ENCODE measurements around the gene ZNF800.
A peak's percentile ranks its signal among the peaks of the same experiment; 100 is the strongest.

The ZNF800 gene

DNA sequence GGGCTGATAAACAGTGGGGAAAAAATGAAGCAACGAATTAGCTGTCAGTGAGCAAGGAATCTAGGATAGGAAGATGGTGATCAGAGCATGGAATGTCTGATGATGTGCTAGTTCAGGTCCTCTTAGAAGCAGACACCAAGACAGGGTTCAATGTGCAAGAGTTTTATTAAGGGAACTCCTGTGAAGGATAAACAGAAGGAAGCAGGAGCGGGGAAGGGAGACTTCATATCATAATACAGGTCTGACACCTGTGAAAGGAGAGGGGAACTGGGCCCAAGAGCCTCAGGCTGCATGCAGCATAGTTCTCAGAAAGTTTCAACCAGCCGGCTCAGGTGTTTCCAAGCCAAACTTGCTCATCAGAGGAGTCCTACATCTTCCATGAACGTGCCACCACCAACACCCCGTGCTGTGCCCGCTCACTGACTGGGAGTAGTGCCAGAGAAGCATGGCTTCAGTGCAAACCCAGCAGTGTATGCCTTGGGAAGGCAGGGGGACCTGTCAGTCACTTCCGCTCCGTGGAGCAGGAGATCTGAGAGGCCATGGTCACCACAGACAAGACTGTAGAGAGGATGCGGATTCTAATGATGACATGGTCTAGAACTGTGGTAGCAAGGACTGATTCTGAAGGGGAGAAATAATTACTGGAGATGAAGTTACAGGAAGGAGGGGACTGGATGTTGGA is 45.8 kb downstream of the ZNF800 start:
- Mint-ChIP-seq H3K27ac (no peak overlapping the region), H3K4me3 (peak overlapping the region; percentile 40), H3K9me3 (no peaks in the 10 kb centered on the region), H3K36me3 (peaks cover 3% of the 10 kb centered on the region), H3K4me1 (peaks cover 17% of the 10 kb centered on the region)
- DNase-seq (ENCODE audit: low spot score in 2 of 2), result no peak
- ATAC-seq, result no peak

- no peak for ATAC-seq
- H3K27ac Mint-ChIP-seq, result no peak overlapping the region
Measured at GRCh38 chr7:127342596-127342995, 49.9 kb downstream of the ZNF800 start.

GRCh38 chr7:127338122-127338521 is 54.4 kb downstream of the ZNF800 start:
- H3K27ac Mint-ChIP-seq, result no peak overlapping the region
- no peak overlapping the region for H3K4me3 Mint-ChIP-seq
- ATAC-seq (no peak), DNase-seq (ENCODE audit: low spot score in 2 of 2) (no peak)
- H3K9me3 Mint-ChIP-seq, result no peaks in the 10 kb centered on the region
- no peaks in the 10 kb centered on the region for H3K4me1 Mint-ChIP-seq
- no peaks in the 10 kb centered on the region for H3K36me3 Mint-ChIP-seq

More at GRCh38 chr7:127342596-127342995, 49.9 kb downstream of the ZNF800 start:
- DNase-seq (ENCODE audit: low spot score in 2 of 2), result no peak
- Mint-ChIP-seq H3K36me3 (no peaks in the 10 kb centered on the region), H3K4me1 (peaks cover 8% of the 10 kb centered on the region), H3K9me3 (no peaks in the 10 kb centered on the region), H3K4me3 (no peak overlapping the region)

- ATAC-seq (no peak), DNase-seq (ENCODE audit: low spot score in 2 of 2) (no peak)
- Mint-ChIP-seq H3K4me3 (no peak overlapping the region), H3K36me3 (no peaks in the 10 kb centered on the region), H3K9me3 (no peaks in the 10 kb centered on the region), H3K4me1 (no peaks in the 10 kb centered on the region), H3K27ac (no peak overlapping the region)
Measured at GRCh38 chr7:127337581-127337980, 54.9 kb downstream of the ZNF800 start.

DNA sequence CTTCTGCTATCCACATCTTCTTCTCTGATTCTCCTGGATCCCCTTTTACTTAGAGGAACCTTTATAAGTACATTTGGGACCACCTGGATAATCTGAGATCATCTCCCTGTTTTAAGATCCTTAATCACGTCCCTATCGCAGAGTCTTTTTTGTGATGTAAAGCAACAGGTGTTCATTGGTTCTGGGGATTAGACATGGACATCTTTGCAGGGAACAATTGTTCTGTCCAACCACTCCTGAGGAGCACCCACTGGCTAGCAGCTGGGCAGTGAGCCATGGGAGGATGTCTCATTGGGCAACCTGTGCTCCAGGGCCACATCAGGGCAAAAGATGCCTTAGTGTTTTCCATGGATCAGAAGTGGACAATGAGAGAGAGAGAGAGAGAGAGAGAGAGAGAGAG is 56.0 kb downstream of the ZNF800 start:
- no peaks in the 10 kb centered on the region for H3K9me3 Mint-ChIP-seq
- no peaks in the 10 kb centered on the region for H3K4me1 Mint-ChIP-seq
- no peaks in the 10 kb centered on the region for H3K36me3 Mint-ChIP-seq
- H3K4me3 Mint-ChIP-seq, result no peak overlapping the region
- DNase-seq (ENCODE audit: low spot score in 2 of 2), result no peak
- no peak overlapping the region for H3K27ac Mint-ChIP-seq
- no peak for ATAC-seq

GRCh38 chr7:127332880-127333279 is 59.6 kb downstream of the ZNF800 start:
- no peak overlapping the region for H3K4me3 Mint-ChIP-seq
- H3K9me3 Mint-ChIP-seq, result no peaks in the 10 kb centered on the region
- ATAC-seq (no peak), DNase-seq (ENCODE audit: low spot score in 2 of 2) (no peak)
- no peaks in the 10 kb centered on the region for H3K36me3 Mint-ChIP-seq
- H3K27ac Mint-ChIP-seq, result no peak overlapping the region
- no peaks in the 10 kb centered on the region for H3K4me1 Mint-ChIP-seq

DNA sequence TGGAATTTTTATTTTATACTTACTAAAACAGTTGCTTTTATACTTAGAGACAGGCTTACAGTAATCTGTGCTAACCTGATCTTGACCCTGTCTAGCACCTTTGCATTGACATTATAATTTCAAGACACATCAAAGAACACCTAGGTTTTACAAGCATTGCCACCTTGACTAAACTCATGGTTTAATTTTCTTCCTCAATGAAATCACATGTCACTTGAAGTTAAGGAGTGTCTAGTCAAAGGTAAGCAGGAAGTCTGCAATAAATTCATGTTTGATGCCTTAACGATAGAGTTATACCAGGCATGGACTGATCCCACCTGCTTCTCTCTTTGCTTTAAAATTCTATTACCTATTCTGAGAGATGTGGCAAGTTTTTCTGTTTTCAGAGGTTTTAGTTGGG is 62.4 kb downstream of the ZNF800 start:
- Mint-ChIP-seq H3K4me3 (no peak overlapping the region), H3K36me3 (no peaks in the 10 kb centered on the region), H3K9me3 (no peaks in the 10 kb centered on the region), H3K4me1 (no peaks in the 10 kb centered on the region), H3K27ac (no peak overlapping the region)
- ATAC-seq (no peak), DNase-seq (ENCODE audit: low spot score in 2 of 2) (no peak)

- Mint-ChIP-seq H3K36me3 (no peaks in the 10 kb centered on the region), H3K9me3 (no peaks in the 10 kb centered on the region), H3K4me3 (no peak overlapping the region), H3K27ac (no peak overlapping the region), H3K4me1 (peaks cover 10% of the 10 kb centered on the region)
- DNase-seq (ENCODE audit: low spot score in 2 of 2) (no peak), ATAC-seq (no peak)
Measured at GRCh38 chr7:127322832-127323493, 69.5 kb downstream of the ZNF800 start.

DNA sequence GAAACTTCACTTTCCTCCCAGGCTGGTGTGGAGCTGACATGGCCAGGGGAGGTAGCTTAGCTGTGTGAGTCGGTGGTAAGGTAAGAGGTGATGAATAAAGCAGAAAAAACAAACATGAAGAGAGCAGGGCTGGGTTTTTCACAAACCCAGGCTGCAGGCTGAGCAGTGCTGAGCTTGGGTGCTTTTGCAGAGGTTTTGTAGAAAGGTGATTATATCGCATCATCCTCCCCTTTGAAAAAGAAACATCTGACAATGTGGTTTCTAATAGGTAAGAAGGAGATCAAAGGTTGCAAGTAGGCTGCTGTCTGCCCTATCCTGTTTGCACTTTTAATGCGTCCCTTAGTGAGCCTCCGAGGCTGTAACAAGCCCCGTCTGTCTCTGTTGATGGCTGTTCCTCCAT is 70.2 kb downstream of the ZNF800 start:
- no peak overlapping the region for H3K4me3 Mint-ChIP-seq
- no peak overlapping the region for H3K27ac Mint-ChIP-seq
- H3K36me3 Mint-ChIP-seq, result no peaks in the 10 kb centered on the region
- peaks cover 10% of the 10 kb centered on the region for H3K4me1 Mint-ChIP-seq
- ATAC-seq (peak; percentile 76), DNase-seq (ENCODE audit: low spot score in 2 of 2) (no peak)
- H3K9me3 Mint-ChIP-seq, result no peaks in the 10 kb centered on the region

GRCh38 chr7:127320974-127321373 is 71.5 kb downstream of the ZNF800 start:
- DNase-seq (ENCODE audit: low spot score in 2 of 2), result no peak
- H3K27ac Mint-ChIP-seq, result no peak overlapping the region
- peaks cover 10% of the 10 kb centered on the region for H3K4me1 Mint-ChIP-seq
- ATAC-seq, result no peak
- peaks cover 3% of the 10 kb centered on the region for H3K9me3 Mint-ChIP-seq
- no peak overlapping the region for H3K4me3 Mint-ChIP-seq
- no peaks in the 10 kb centered on the region for H3K36me3 Mint-ChIP-seq

All from stimulated activated effector memory CD8-positive, alpha-beta T cell treated with anti-CD3 and anti-CD28 coated beads, Interleukin-12 subunit alpha, Interleukin-12 subunit beta, amount 100 ng/mL, for 72 hours (primary cell).